Bronchial epithelial cell (primary cell): ENCODE results near the gene AXL. TPM values are rescaled to one million over a fixed set of nuclear protein-coding genes. Genes with fewer than 3 reads are reported as not detected.
A peak's percentile ranks its signal among the peaks of the same experiment; 100 is the strongest.

ENCODE experiments used
- DNase-seq: peaks from one replicate; pipeline ENCODE4 v3.0.0-alpha.2; 2010; ENCODE audit warnings: low read depth
- FAIRE-seq: peaks from 2 replicates; lab custom pipeline; 2011; peaks lifted over from hg19 to GRCh38; lab: Jason Lieb, UNC
- H3K27me3 ChIP-seq: 2 replicates; pipeline ENCODE4 v1.5.1; 2011; ENCODE audit warnings: low read length; ENCODE audit not compliant: control insufficient read depth, insufficient read depth
- H3K36me3 ChIP-seq: 2 replicates; pipeline ENCODE4 v1.5.1; 2011; ENCODE audit warnings: low read length; ENCODE audit not compliant: control insufficient read depth, insufficient read depth
- H3K4me3 ChIP-seq: 2 replicates; pipeline ENCODE4 v1.5.1; 2011; ENCODE audit warnings: mild to moderate bottlenecking, low read depth, low read length, control low read depth
- CTCF ChIP-seq: IDR thresholded peaks from 2 replicates; pipeline ENCODE4 v1.5.1; 2011; ENCODE audit warnings: mild to moderate bottlenecking, moderate library complexity, low read length, control low read depth, inconsistent platforms; ENCODE audit not compliant: insufficient read depth, severe bottlenecking
- total RNA-seq: library from RNA; depleted of rRNA; stranded (reverse); fragments of >200 nt; gene quantifications from 2 replicates; pipeline ENCODE4 v1.2.1, GENCODE V29; 2014

The AXL gene
- total RNA-seq, 1 donor from 2014 or later, result 19.5 TPM

- DNase-seq (no peak), FAIRE-seq (no peak)
- H3K36me3 ChIP-seq, result peaks cover 18% of the 10 kb centered on the region
- no peak overlapping the region for H3K4me3 ChIP-seq
- H3K27me3 ChIP-seq, result no peaks in the 10 kb centered on the region
- no peak for TF ChIP-seq CTCF
Observed at GRCh38 chr19:41235480-41235879, 16.5 kb downstream of the AXL start.

- FAIRE-seq, result no peak
- DNase-seq, result no peak
- Histone ChIP-seq H3K27me3 (no peaks in the 10 kb centered on the region), H3K4me3 (no peak overlapping the region), H3K36me3 (peaks cover 26% of the 10 kb centered on the region)
- no peak for TF ChIP-seq CTCF
Observed at GRCh38 chr19:41238244-41238643, 19.2 kb downstream of the AXL start.

- DNase-seq (no peak), FAIRE-seq (peak; percentile 92)
- TF ChIP-seq CTCF, result no peak
- peaks cover 29% of the 10 kb centered on the region for H3K36me3 ChIP-seq
- H3K27me3 ChIP-seq, result no peaks in the 10 kb centered on the region
- H3K4me3 ChIP-seq, result no peak overlapping the region
Observed at GRCh38 chr19:41239363-41239762, 20.3 kb downstream of the AXL start.

- H3K36me3 ChIP-seq, result peaks cover 29% of the 10 kb centered on the region
- no peaks in the 10 kb centered on the region for H3K27me3 ChIP-seq
- no peak for TF ChIP-seq CTCF
- no peak for DNase-seq
- FAIRE-seq, result no peak
- no peak overlapping the region for H3K4me3 ChIP-seq
Observed at GRCh38 chr19:41239961-41240574, 21.0 kb downstream of the AXL start.

GRCh38 chr19:41241859-41242258, 22.8 kb downstream of the AXL start:
- DNase-seq (no peak), FAIRE-seq (no peak)
- TF ChIP-seq CTCF, result no peak
- Histone ChIP-seq H3K27me3 (no peaks in the 10 kb centered on the region), H3K4me3 (no peak overlapping the region), H3K36me3 (peaks cover 29% of the 10 kb centered on the region)

GRCh38 chr19:41244117-41244516, 25.1 kb downstream of the AXL start:
- Histone ChIP-seq H3K36me3 (peaks cover 32% of the 10 kb centered on the region), H3K4me3 (no peak overlapping the region), H3K27me3 (no peaks in the 10 kb centered on the region)
- FAIRE-seq (no peak), DNase-seq (no peak)
- TF ChIP-seq CTCF, result no peak
